GM21367 (cell line): Measurements from ENCODE around the gene LRRC25.
"Not testable (repeated sequence)": the region's sequence is repeated elsewhere in the genome, so short reads cannot be mapped to it uniquely, and the experiment has no call there.

ENCODE experiments used
- ATAC-seq: cut with Tn5 transposase; IDR thresholded peaks from one replicate; pipeline ENCODE4 v1.9.1; 2021; ENCODE audit not compliant: unreplicated experiment

Gene LRRC25

DNA sequence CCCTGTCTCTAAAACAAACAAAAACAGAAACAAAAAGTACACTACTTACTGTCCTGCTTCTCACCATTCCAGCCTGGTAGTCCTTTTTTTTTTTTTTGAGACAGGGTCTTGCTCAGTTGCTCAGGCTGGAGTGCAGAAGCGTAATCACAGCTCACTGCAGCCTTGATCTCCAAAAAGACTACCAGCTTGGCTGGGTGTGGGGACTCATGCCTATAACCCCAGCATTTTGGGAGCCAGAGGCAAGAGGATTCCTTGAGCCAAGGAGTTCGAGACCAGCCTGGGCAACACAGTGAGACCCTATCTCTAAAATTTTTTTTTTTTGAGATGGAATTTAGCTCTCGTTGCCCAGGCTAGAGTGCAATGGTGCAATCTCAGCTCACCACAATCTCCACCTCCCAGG lies 16.6 kb downstream of the LRRC25 start:
- no peak for ATAC-seq

DNA sequence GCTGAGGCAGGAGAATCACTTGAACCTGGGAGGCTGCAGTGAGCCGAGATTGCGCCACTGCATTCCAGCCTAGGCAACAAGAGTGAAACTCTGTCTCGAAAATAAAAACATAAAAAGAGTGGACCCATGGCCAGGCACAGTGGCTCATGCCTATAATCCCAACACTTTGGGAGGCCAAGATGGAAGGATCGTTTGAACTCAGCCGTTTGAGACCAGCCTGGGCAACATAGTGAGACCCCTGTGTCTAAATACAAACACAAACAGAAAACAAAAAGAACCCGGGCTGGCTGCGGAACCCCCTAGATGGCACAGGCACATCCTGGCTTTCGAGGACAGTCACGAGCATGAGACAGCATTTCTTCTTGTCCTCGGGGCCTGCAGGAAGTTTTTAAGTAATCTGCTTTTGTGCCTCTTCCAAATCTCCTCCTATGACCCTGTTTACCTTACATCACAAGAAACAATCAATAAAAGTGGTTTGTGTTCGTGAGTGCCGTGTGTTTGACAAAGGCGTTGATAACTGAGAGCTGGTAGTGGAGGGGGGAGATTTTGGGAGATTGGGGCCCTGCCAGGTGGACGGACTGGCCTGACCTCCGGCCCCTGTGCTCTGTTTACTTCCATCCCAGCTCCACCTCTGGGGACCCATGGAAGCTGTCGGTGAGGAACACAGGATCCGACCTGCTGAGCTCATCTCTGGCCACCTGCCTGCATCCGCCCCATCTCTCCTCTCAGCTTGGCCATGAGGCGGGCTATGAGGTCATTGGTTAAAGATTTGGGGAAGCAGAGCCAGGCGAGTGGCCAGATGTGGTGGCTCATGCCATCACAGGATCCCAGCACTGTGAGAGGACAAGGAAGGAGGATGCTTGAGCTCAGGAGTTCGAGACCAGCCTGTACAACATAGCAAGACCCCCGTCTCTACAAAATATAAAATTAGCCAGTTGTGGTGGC lies 17.3 kb downstream of the LRRC25 start:
- no peak for ATAC-seq

DNA sequence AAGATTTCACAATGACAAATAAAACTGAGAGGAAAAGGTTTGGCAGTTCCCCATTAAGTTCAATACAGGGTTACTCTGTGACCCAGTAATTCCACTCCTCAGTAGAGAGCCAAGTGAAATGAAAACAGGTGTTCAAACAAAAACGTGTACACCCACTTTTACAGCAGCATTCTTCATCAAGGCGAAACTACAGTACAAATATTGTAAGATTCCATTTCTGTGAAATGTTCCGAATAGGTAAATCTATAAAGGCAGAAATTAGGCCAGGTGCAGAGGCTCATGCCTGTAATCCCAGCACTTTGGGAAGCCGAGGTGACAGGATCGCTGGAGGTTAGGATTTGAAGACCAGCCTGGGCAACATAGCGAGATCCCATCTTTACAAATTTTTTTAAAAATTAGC lies 20.4 kb downstream of the LRRC25 start:
- ATAC-seq, result no peak

DNA sequence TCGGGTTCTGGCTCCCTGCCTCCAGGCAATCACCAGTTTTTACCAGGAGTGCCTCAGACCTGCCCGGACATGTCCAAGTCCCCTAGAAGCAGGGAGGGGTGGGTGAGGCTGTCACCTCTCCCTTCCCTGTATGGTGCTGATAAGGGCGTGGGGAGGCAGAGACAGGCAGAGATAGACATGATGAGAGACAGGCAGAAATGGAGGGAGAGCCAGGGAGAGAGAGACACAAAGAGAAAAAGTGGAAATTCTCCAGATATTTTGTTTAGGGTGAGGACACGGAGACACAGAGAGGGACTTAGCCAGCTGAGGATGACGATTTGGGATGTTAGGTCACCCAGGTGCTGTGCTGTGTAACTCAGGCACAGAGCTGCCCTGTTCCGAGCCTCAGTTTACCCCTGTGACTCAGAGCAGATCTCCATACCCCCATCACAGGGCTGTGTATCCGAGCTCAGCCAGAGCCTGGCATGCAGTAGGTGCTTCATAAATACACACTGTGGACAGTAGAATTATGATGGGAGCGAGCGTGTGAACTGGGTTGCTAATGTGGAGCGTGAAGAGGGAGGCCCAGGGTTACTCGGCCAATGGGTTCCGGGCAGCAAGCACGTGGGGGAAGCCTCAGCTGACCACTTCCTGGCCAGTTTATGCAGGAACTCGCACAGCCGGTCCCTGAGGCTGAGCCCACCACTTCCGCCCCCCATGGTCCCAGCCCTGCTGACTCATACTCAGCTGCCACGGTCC lies 23.4 kb downstream of the LRRC25 start:
- ATAC-seq, result peak; percentile 78

DNA sequence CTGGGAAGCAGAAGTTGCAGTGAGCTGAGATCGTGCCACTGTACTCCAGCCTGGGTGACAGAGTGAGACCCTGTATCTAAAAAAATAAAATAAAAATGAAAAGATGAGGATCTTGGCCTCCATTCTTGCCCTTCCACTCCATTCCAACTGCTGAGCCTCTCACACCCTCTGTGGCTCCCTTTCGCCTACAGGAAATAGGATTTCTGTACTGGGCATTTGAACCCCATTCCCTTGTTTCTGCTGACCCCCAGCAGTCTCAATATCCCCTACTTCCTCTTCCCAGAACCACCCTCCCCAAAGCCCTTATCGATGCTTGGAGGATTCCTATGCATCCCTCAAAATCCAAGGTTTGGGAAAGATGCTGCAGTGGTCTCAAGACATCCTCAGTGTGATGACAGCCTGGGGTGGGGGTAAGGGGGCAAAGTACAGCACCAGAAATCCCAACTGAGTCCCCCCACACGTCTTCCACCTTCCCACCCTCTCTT lies 24.0 kb downstream of the LRRC25 start:
- ATAC-seq, result no peak

DNA sequence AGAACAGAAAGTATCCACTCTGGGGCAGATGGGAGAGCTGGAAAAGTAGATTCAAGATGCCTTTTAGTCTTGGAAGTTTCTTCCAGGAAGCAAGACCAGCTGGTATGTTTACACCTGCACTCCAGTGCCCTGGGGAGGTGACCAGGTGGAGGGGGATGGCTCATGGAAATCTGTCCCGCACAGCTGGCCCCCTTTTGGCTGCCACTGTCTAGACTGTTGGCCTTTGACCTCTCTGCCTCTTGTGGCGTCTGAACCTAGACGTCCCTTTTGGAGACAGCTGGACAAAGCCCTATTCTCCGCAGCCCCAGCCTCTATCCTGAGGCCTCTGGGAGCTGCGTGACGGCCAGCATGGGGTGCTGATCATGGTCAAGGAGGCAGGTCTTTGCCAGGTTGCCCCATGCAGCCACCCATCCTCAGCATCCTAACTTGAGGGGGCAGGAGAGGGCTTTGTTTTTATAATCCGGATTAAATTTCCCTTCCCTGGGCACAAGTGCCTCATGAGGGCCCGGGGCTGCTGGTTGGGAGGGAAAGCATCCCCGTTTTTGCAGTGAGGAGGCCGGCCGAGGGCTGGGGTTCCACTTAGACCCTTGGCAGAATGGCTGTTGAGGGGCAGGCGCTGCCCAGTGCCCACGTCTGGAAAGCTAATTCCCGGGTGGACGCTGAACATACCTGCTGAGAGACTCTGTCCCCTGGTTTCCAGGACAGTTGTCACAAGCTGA lies 28.8 kb downstream of the LRRC25 start:
- ATAC-seq, result no peak

DNA sequence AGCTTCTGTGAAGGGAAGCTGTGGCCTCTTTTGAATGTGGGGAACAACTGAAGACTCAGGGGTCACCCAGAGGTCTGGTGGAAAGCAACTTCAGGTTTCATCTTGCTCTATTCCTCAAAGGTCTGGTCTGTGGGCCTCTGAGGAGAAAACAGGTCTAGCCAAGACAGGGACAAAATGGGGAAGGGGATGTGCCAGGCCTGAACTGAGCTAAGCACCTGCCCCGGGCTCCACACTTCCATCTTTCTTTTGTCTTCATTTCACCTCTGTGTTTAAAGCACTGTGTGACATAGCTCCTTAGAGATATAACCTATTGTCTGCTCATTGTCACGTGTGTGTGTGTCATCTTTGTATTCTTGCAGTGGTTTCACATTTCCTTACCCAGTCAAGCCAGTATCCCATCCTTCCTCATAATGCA lies 31.4 kb downstream of the LRRC25 start:
- ATAC-seq, result no peak

DNA sequence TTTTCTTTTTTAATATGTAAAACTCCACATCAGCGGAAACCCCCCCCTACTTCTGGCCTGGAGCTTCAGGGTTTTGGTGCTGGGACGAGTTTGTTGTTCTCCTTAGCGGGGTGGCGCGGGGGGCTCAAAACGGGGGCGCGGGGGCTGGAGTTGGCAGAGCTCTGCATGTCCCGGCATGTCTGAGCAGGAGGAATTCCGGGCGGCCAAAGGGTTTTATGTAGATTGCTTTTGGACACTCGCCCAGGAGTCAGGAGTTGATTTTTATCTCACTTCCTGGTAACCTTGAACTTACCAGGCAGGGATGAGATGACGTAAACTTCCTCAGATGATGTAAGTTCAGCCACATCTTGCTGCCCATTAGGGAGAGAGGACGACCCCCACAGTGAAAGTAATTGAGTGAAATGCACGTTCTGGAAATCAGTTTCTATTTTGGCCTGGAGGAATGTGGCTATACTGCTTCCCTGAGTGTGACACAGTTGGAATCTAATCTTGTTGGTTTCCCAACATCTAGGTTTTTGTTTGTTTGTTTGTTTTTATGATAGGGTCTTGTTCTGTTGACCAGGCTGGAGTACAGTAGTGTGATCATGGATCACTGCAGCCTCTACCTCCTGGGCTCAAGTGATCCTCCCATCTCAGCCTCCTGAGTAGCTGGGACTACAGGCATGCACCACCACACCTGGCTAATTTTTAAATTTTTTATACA lies 32.4 kb downstream of the LRRC25 start:
- no peak for ATAC-seq

DNA sequence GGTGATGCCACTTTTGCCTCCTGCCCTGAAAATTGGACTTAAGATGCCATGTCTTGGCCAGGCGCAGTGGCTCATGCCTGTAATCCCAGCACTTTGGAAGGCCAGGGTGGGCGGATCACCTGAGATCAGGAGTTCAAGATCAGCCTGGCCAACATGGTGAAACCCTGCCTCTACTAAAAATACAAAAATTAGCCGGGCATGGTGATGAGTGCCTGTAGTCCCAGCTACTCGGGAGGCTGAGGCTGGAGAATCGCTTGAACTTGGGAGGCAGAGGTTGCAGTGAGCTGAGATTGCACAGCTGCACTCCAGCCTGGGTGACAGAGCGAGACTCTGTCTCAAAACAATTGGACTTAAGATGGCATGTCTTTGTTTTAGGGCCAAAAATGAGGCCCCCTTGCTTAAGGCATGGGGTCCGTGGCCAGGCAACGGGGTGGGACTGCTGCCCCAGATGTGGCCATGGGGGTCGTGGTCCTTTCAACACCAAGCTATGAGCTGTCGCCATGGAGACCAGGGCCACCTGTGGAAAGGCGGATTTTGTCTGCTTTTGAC lies 33.1 kb downstream of the LRRC25 start:
- not testable (repeated sequence) for ATAC-seq

DNA sequence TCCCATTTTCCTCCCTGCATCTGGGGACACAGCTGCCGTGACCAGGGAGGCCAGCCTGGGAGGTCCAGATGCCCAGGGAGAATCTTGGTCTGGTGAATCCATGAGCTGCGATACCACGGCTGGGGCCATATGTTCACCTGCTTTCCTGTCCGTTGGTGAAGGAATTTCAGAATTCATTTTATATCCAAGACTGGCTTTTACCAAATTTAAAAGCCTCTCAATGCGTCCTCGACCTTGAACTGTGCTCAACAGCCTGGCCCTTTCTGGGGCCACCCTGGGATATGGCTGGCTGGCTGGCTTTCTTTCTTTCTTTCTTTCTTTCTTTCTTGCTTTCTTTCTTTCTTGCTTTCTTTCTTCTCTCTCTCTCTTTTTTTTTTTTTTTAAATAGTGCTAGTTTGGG lies 33.6 kb downstream of the LRRC25 start:
- no peak for ATAC-seq

DNA sequence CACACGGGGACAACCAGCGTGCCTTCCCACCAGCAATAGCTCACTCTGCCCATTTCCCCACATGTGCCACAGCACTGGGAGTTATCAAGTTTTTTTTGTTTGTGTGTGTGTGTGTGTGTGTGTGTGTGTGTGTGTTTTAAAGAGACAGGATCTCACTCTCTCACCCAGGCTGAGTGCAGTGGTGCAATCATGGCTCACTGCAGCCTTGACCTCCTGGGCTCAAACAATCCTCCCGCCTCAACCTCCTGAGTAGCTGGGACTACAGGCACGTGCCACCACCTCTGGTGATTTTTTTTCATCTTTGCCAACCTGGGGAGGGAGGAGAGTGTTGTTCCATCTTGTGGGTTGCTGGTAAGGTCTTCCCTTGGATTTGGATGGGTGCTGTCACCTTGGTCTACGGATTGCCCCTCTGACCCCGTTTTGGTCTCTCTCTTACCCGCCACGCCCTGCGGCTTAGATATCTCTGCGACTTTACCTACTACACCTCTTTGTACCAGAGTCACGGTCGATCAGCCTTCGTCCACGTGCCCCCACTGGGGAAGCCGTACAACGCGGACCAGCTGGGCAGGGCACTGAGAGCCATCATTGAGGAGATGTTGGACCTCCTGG lies 34.4 kb downstream of the LRRC25 start:
- no peak for ATAC-seq

DNA sequence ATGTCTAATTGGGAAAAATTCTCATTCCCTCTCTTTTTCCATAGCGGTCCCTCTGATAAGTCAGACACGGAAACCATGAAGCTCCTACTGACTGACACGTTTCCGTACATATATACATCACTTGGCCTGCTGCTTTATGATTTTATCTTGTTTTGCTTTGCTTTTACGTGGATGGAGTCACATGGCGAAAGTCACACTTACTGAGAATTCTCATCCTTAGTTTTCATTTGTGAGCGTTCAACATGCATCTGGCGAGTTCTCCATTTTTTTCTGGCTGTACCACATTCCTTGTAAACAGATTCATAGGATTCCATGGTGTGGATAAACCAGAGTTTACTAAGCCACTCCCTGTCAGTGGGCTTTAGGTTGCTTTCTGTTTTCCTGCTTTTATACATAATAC lies 35.8 kb downstream of the LRRC25 start:
- ATAC-seq, result no peak

DNA sequence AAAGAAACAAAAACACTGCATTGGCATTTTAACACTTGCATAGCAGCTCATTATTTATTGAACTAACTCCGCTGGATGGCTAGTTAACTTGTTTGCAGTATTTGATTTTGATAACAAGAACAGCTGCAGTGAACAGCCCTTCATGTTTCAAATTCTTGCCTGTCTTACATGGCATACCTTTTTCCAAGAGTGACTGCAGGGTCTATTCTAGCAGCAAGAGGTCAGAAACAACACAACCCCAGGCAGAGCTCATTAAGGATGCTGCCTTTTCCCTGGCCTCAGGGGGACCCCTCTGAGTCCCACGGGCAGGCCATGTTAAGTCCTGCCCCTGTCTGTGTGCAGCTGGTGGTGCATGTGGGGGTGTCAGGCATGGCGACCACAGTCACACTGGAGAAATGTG lies 40.4 kb downstream of the LRRC25 start:
- no peak for ATAC-seq

DNA sequence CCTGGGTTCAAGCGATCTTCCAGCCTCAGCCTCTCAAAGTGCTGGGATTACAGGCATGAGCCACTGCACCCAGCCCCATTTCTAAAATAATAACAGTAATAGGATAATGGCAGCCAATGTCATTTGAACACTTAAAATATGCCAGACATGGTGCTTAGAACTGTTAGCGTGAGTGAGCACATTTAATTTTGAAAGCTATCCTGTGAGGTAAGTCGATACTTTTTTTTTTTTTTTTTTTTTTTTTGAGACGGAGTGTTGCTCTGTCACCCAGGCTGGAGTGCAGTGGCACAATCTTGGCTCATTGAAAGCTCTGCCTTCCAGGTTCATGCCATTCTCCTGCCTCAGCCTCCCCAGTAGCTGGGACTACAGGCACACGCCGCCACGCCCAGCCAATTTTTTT lies 42.7 kb downstream of the LRRC25 start:
- not testable (repeated sequence) for ATAC-seq

DNA sequence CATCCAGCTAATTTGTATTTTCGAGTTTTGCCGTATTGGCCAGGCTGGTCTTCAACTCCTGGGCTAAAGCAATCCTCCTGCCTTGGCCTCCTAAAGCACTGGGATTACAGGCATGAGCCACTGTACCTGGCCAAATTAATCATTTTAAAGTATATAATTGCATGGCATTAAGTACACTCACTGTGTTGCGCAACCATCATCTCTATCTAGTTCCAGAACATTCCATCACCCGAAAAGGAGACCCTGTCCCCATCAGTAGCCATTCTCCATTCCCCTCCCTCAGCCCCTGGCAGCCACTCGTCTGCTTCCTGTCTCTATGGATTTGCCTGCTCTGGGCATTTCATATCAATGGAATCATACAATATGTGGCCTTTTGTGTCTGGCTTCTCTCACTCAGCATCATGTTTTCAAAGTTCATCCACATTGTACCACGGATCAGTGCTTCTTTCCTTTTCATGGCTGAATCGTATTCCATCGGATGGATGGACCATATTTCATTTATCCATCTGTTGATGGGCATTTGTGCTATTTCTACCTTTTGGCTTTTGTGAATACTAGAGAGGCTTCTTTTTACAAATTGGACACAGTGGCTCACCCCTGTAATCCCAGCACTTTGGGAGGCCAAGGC lies 43.9 kb downstream of the LRRC25 start:
- no peak for ATAC-seq

DNA sequence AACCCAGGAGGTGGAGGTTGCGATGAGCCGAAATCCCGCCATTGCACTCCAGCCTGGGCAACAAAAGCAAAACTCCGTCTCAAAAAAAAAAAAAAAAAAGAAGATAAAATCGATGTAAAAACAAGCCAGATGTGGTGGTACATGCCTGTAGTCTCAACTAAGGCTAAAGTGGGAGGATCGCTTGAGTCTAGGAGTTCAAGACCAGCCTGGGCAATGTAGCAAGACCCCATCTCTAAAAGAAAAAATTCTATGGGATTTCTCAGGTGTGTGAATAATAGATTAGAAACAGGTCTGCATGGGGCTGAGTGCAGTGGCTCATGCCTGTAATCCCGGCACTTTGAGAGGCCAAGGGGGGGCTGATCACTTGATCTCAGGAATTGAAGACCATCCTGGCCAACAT lies 45.9 kb downstream of the LRRC25 start:
- ATAC-seq, result no peak

DNA sequence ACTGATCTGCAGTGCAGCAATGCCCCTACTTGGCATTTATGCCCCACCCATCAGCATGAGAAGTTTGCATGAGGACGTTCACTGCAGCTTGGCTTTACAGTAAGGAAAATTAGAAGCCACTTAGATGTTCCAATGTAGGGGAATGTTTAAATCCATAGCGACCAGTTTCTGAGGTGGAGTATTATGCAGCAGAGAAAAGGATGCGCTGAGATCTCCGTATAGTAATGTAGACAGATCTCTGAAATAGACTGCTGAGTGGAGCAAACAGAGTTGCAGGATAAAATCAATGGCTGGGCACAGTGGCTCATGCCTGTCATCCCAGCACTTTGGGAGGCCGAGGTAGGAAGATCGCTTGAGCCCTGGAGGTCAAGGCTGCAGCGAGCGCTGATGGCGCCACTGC lies 46.9 kb downstream of the LRRC25 start:
- no peak for ATAC-seq

DNA sequence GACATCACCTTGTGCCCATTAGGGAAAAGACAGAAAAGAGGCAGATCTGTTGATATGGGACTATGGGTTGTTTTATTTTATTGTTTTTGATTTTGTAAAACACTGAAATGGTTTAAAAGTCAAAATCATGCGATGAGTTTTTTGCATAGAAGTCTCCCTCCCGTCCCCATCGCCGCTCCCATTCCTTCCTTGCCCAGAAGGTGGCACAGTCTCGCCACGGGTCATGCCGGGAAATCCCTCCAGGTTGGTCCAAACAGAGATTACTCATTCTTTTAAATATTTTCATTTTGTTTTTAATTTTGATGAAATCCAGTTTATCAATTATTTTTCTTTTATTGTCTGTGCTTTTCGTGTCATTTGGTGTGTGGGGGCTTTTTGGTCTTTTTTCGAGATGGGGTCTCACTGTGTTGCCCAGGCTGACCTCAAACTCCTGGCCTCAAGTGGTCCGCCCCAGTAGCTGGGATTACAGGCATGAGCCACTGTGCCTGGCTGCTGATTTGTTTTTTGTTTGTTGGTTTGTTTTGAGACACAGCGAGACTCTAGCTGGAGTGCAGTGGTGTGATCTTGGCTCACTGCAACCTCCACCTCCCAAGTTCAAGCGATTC lies 47.8 kb downstream of the LRRC25 start:
- no peak for ATAC-seq

DNA sequence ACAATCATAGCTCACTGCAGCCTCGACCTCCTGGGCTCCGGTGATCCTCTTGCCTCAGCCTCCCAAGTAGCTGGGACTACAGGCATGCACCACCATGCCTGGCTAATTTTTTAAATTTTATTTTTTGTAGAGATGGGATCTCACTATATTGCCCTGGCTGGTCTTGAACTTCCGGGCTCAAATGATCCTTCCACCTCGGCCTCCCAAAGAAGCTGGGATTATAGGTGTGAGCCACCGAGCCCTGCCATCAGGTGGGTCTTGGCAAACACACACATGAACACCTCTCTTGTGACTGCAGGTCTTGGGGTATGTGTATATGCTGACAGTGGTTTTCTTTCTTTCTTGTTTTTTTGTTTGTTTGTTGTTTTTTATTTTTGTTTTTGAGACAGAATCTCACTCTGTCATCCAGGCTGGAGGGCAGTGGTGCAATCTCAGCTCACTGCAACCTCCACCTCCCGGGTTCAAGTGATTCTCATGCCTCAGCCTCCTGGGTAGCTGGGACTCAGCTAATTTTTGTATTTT lies 48.5 kb downstream of the LRRC25 start:
- ATAC-seq, result not testable (repeated sequence)
